GM12878 (cell line): ENCODE measurements around the gene RRAGD. TPM values are rescaled to one million over a fixed set of nuclear protein-coding genes. Genes with fewer than 3 reads are reported as not detected.

Experiments used
- CHD4 ChIP-seq: fragments of 200-600 bp; sonication (generic); IDR thresholded peaks from 2 replicates; pipeline ENCODE4 v1.6.1; 2016; ENCODE audit warnings: mild to moderate bottlenecking
- GABPA ChIP-seq: IDR thresholded peaks from 2 replicates; pipeline ENCODE4 v1.6.1; 2014; ENCODE audit warnings: antibody characterized with exemption, low read depth, mild to moderate bottlenecking, inconsistent platforms
- JUNB ChIP-seq: IDR thresholded peaks from 2 replicates; pipeline ENCODE4 v1.6.1; 2016; ENCODE audit warnings: antibody characterized with exemption, mild to moderate bottlenecking
- JUND ChIP-seq: IDR thresholded peaks from 2 replicates; pipeline ENCODE4 v1.6.1; 2012; ENCODE audit warnings: low read depth, mild to moderate bottlenecking, low read length, improper control_type of control experiment, moderate library complexity
- KLF5 ChIP-seq: fragments of 450-650 bp; IDR thresholded peaks from 2 replicates; pipeline ENCODE4 v1.6.1; 2014; ENCODE audit warnings: mild to moderate bottlenecking; ENCODE audit not compliant: partially characterized antibody
- MEF2B ChIP-seq: fragments of 450-650 bp; IDR thresholded peaks from 2 replicates; pipeline ENCODE4 v1.6.1; 2018; ENCODE audit warnings: mild to moderate bottlenecking, moderate library complexity; ENCODE audit not compliant: partially characterized antibody, poor library complexity, severe bottlenecking
- MTA3 ChIP-seq: IDR thresholded peaks from 2 replicates; pipeline ENCODE4 v1.6.1; 2012; ENCODE audit warnings: low read length, inconsistent platforms, borderline replicate concordance
- ZBTB40 ChIP-seq: fragments of 450-650 bp; IDR thresholded peaks from 2 replicates; pipeline ENCODE4 v1.6.1; 2016; ENCODE audit warnings: mild to moderate bottlenecking, moderate library complexity, borderline replicate concordance
- polyA plus RNA-seq, 11 experiments: library from polyadenylated mRNA; depleted of rRNA in 4 of 11; unstranded in 6 of 11; stranded (reverse) in 5 of 11; fragments of >200 nt; fragmentation: Nextera tagmentation in 4 of 11; fragmentation: Illumina TruSeq in 1 of 11; extraction: Ambion mirVana in 4 of 11; extraction: Trizol in 1 of 11; gene quantifications; 1 replicate in 1 of 11; 2 replicates in 10 of 11; pipeline versions ENCODE4 v1.2.1 to v1.2.3, GENCODE V29; 2011 to 2016; ENCODE audit warnings: inconsistent platforms in 2 of 11, missing spikeins in 2 of 11, low read depth in 1 of 11
- total RNA-seq, 4 experiments: library from RNA; depleted of rRNA in 3 of 4; stranded (reverse); fragments of >200 nt in 3 of 4; fragmentation: Illumina TruSeq in 1 of 4; extraction: Trizol in 1 of 4; gene quantifications; 2 replicates each; pipeline versions ENCODE4 v1.2.1 to v1.2.3, GENCODE V29; 2013 to 2021
- TF ChIP-seq, protein P1 (sequence below): fragments of 450-650 bp; formaldehyde crosslinking; IDR thresholded peaks from 2 replicates; pipeline ENCODE4 v1.4.0; 2020; ENCODE audit warnings: mild to moderate bottlenecking, moderate library complexity
- TF ChIP-seq, protein P2 (sequence below): fragments of 450-650 bp; IDR thresholded peaks from 2 replicates; pipeline ENCODE4 v1.6.1; 2016; ENCODE audit warnings: mild to moderate bottlenecking
- TF ChIP-seq, protein P3 (sequence below): fragments of 450-650 bp; IDR thresholded peaks from 2 replicates; pipeline ENCODE4 v1.6.1; 2018; ENCODE audit warnings: borderline replicate concordance, mild to moderate bottlenecking; ENCODE audit not compliant: partially characterized antibody

Gene RRAGD
- total and polyA plus RNA-seq, 10 of the 15 experiments (the other 5 are each of a cell fraction or from before 2014, with no cell fraction given) = 4.6 to 17.4 (median 8.5) TPM

DNA sequence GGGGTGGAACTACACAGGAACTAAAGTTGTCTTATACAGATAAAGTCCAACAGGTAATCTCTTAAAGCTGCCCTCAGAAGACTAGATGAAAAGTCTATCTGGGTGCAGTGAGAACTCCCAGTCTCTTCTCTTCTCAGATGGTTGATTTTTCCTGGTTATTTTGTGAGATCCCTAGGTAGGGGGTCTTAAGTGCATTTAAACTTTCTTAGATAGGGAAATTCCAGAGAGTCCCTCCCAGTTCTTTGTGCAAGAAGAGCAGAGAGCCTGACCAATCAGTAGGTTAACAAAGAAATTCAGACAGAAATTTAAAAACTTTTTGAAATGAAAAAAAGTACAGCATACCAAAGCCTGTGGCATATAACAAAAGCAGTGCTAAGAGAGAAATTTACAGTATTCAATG is 95.0 kb downstream of the RRAGD start (continued):
- TF ChIP-seq, protein P1, sequence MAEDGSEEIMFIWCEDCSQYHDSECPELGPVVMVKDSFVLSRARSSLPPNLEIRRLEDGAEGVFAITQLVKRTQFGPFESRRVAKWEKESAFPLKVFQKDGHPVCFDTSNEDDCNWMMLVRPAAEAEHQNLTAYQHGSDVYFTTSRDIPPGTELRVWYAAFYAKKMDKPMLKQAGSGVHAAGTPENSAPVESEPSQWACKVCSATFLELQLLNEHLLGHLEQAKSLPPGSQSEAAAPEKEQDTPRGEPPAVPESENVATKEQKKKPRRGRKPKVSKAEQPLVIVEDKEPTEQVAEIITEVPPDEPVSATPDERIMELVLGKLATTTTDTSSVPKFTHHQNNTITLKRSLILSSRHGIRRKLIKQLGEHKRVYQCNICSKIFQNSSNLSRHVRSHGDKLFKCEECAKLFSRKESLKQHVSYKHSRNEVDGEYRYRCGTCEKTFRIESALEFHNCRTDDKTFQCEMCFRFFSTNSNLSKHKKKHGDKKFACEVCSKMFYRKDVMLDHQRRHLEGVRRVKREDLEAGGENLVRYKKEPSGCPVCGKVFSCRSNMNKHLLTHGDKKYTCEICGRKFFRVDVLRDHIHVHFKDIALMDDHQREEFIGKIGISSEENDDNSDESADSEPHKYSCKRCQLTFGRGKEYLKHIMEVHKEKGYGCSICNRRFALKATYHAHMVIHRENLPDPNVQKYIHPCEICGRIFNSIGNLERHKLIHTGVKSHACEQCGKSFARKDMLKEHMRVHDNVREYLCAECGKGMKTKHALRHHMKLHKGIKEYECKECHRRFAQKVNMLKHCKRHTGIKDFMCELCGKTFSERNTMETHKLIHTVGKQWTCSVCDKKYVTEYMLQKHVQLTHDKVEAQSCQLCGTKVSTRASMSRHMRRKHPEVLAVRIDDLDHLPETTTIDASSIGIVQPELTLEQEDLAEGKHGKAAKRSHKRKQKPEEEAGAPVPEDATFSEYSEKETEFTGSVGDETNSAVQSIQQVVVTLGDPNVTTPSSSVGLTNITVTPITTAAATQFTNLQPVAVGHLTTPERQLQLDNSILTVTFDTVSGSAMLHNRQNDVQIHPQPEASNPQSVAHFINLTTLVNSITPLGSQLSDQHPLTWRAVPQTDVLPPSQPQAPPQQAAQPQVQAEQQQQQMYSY (CRISPR knock-in tag) = no peak
- TF ChIP-seq CHD4 (no peak), GABPA (no peak), JUNB (no peak), ZBTB40 (no peak), MTA3 (no peak), KLF5 (no peak), JUND (no peak), MEF2B (no peak)
- TF ChIP-seq, protein P2, sequence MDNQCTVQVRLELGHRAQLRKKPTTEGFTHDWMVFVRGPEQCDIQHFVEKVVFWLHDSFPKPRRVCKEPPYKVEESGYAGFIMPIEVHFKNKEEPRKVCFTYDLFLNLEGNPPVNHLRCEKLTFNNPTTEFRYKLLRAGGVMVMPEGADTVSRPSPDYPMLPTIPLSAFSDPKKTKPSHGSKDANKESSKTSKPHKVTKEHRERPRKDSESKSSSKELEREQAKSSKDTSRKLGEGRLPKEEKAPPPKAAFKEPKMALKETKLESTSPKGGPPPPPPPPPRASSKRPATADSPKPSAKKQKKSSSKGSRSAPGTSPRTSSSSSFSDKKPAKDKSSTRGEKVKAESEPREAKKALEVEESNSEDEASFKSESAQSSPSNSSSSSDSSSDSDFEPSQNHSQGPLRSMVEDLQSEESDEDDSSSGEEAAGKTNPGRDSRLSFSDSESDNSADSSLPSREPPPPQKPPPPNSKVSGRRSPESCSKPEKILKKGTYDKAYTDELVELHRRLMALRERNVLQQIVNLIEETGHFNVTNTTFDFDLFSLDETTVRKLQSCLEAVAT = no peak
- TF ChIP-seq, protein P3, sequence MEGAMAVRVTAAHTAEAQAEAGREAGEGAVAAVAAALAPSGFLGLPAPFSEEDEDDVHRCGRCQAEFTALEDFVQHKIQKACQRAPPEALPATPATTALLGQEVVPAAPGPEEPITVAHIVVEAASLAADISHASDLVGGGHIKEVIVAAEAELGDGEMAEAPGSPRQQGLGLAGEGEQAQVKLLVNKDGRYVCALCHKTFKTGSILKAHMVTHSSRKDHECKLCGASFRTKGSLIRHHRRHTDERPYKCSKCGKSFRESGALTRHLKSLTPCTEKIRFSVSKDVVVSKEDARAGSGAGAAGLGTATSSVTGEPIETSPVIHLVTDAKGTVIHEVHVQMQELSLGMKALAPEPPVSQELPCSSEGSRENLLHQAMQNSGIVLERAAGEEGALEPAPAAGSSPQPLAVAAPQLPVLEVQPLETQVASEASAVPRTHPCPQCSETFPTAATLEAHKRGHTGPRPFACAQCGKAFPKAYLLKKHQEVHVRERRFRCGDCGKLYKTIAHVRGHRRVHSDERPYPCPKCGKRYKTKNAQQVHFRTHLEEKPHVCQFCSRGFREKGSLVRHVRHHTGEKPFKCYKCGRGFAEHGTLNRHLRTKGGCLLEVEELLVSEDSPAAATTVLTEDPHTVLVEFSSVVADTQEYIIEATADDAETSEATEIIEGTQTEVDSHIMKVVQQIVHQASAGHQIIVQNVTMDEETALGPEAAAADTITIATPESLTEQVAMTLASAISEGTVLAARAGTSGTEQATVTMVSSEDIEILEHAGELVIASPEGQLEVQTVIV = no peak
- TF ChIP-seq, all 136 proteins: peak for 0
